ENCODE measurements around the gene CMYA5.

DNA sequence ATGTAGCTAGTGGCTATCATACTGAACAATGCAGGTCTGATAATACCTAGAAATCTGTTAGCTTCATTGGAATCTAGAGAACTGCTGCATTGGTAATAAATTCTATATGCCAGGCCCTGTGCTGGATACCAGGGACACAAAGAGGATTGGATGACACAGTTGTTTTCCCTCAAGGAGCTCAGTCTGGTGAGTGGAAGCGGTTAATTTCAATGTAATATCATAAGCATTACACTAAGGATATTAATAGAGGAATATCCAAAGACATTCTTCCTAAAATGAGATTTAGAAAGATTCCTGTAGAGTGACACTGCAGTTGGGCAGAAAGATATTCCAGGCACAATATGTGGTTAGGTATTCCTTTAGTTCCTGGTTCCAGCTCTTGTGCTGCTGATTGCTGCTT lies 5.9 kb downstream of the CMYA5 start:
- TF ChIP-seq, protein P1, sequence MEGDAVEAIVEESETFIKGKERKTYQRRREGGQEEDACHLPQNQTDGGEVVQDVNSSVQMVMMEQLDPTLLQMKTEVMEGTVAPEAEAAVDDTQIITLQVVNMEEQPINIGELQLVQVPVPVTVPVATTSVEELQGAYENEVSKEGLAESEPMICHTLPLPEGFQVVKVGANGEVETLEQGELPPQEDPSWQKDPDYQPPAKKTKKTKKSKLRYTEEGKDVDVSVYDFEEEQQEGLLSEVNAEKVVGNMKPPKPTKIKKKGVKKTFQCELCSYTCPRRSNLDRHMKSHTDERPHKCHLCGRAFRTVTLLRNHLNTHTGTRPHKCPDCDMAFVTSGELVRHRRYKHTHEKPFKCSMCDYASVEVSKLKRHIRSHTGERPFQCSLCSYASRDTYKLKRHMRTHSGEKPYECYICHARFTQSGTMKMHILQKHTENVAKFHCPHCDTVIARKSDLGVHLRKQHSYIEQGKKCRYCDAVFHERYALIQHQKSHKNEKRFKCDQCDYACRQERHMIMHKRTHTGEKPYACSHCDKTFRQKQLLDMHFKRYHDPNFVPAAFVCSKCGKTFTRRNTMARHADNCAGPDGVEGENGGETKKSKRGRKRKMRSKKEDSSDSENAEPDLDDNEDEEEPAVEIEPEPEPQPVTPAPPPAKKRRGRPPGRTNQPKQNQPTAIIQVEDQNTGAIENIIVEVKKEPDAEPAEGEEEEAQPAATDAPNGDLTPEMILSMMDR (IDR thresholded peaks at IDR 0.05) = no peak
- no peak for TF ChIP-seq POLR2A (IDR thresholded peaks at IDR 0.05)

All from thyroid gland (tissue), 4 donors.